Spleen (tissue), 11 donors: ENCODE data around the gene NHLH2. TPM values are rescaled to one million over a fixed set of nuclear protein-coding genes. Genes with fewer than 3 reads are reported as not detected.

ENCODE experiments used
- DNase-seq: peaks from one replicate; pipeline ENCODE4 v3.0.0-alpha.2; 2020
- H3K27ac ChIP-seq, 8 donors: fragments of 200-600 bp; sonication (generic) in 7 of 8; 1 replicate in 4 of 8; 2 replicates in 4 of 8; pipeline versions ENCODE4 v1.5.0 to v1.8.0; 2016 to 2021; ENCODE audit warnings: inconsistent platforms in 4 of 8, mild to moderate bottlenecking in 4 of 8, moderate library complexity in 1 of 8
- H3K27me3 ChIP-seq, 7 donors: fragments of 200-600 bp; sonication (generic) in 6 of 7; replicated peaks in 1 of 7; 1 replicate in 4 of 7; 2 replicates in 3 of 7; pipeline versions ENCODE4 v1.5.0 to v1.8.0; 2016 to 2021; ENCODE audit warnings: inconsistent platforms in 3 of 7, mild to moderate bottlenecking in 1 of 7
- H3K36me3 ChIP-seq, 6 donors: fragments of 200-600 bp; sonication (generic) in 5 of 6; 1 replicate in 4 of 6; 2 replicates in 2 of 6; pipeline versions ENCODE4 v1.5.0 to v1.8.0; 2016 to 2021; ENCODE audit warnings: inconsistent platforms in 2 of 6
- H3K4me1 ChIP-seq, 6 donors: fragments of 200-600 bp; sonication (generic) in 5 of 6; 1 replicate in 3 of 6; 2 replicates in 3 of 6; pipeline versions ENCODE4 v1.5.0 to v1.8.0; 2016 to 2021; ENCODE audit warnings: inconsistent platforms in 3 of 6
- H3K4me3 ChIP-seq, 8 donors: fragments of 200-600 bp; sonication (generic) in 7 of 8; 1 replicate in 4 of 8; 2 replicates in 4 of 8; pipeline versions ENCODE4 v1.5.0 to v1.8.0; 2016 to 2021; ENCODE audit warnings: inconsistent platforms in 4 of 8, mild to moderate bottlenecking in 4 of 8, moderate library complexity in 2 of 8
- H3K9me3 ChIP-seq, 8 donors: fragments of 200-600 bp; sonication (generic) in 7 of 8; 1 replicate in 4 of 8; 2 replicates in 4 of 8; pipeline versions ENCODE4 v1.5.0 to v1.8.0; 2016 to 2021; ENCODE audit warnings: inconsistent platforms in 4 of 8
- CTCF ChIP-seq, 11 experiments: fragments of 200-600 bp in 7 of 11; fragments of 450-650 bp in 4 of 11; sonication (generic) in 4 of 11; IDR thresholded peaks in 8 of 11; conservative IDR thresholded peaks in 3 of 11; 1 replicate in 7 of 11; 2 replicates in 4 of 11; pipeline versions ENCODE4 v1.4.0 to v1.8.0; 2016 to 2021; ENCODE audit warnings: antibody characterized with exemption in 11 of 11, inconsistent platforms in 4 of 11, mild to moderate bottlenecking in 1 of 11
- POLR2A ChIP-seq, 3 donors: fragments of 450-650 bp; IDR thresholded peaks; one replicate each; pipeline ENCODE4 v1.5.1; 2017; ENCODE audit warnings: antibody characterized with exemption in 3 of 3, mild to moderate bottlenecking in 1 of 3
- POLR2AphosphoS5 ChIP-seq, 3 donors: sonication (generic); formaldehyde crosslinking; IDR thresholded peaks; one replicate each; pipeline ENCODE4 v1.5.1; 2017; ENCODE audit warnings: antibody characterized with exemption in 3 of 3
- WGBS, 5 donors: extraction: QIAGEN DNeasy Blood & Tissue Kit in 3 of 5; methylation state at CpG; one replicate each; pipeline versions ENCODE4 v1.1.5 to v1.1.7; 2013 to 2018; 5-methylcytosine and 5-hydroxymethylcytosine counted together
- intact Hi-C: fragments of 100-400 bp; cut with DNase I; formaldehyde crosslinking; loops from one replicate; pipeline ENCODE4 v1.15.0; 2023; ENCODE audit warnings: low total_unique reads
- polyA plus RNA-seq, 3 donors: library from polyadenylated mRNA; stranded (reverse); fragments of 200-250 nt; gene quantifications; one replicate each; pipeline ENCODE4 v1.2.1, GENCODE V29; 2013
- total RNA-seq, 7 donors: library from RNA; depleted of rRNA in 3 of 7; stranded (reverse); fragments of >200 nt in 3 of 7; fragmentation: NEBNext Ultra II Directional in 4 of 7; extraction: Animal tissue kit (Norgen Biotek cat#: 25700) in 4 of 7; gene quantifications; one replicate each; pipeline versions ENCODE4 v1.1.0 to v1.2.1, GENCODE V29; 2016 to 2021
- donor health status: healthy with polysubstance abuse.
- donor health status: DM: no; HTN: no; CAD: no; lungs with moderate emphysema.
- donor health status: DM: no; HTN: no; CAD: no.
- donor health status: Bipolar disorder and iron deficiency.
- donor health status: healthy.
- donor health status: DM: no; HTN: no; CAD: no.
- donor health status: DM: yes; HTN: yes; CAD: no.

NHLH2 gene
- total and polyA plus RNA-seq, 10 donors = not detected

GRCh38 chr1:115829023-115829674 lies 11.8 kb downstream of the NHLH2 start:
- 73 to 85% (median 77%) methylated on average over 18 to 20 of the region's 20 CpGs for WGBS, 5 donors
- intact Hi-C loops = no loop called here
- Histone ChIP-seq H3K27me3 (peaks cover 0 to 74% (median 15%) of the 10 kb centered on the region in 7 donors), H3K27ac (no peak overlapping the region), H3K4me3 (peak overlapping the region in 5 of 8 donors; percentile 37 to 65 (median 38)), H3K4me1 (peaks cover 0 to 21% (median 14%) of the 10 kb centered on the region in 6 donors), H3K36me3 (no peaks in the 10 kb centered on the region), H3K9me3 (no peaks in the 10 kb centered on the region)
- DNase-seq = no peak
- TF ChIP-seq CTCF (IDR thresholded peaks at IDR 0.05 in 8 of 11, conservative IDR thresholded peaks at IDR 0.05 in 3 of 11) (no peak), POLR2AphosphoS5 (IDR thresholded peaks at IDR 0.05) (no peak), POLR2A (IDR thresholded peaks at IDR 0.05) (no peak)

GRCh38 chr1:115828101-115829022 lies 12.6 kb downstream of the NHLH2 start:
- H3K4me1 ChIP-seq = peaks cover 0 to 21% (median 14%) of the 10 kb centered on the region in 6 donors
- peaks cover 0 to 71% (median 15%) of the 10 kb centered on the region in 7 donors for H3K27me3 ChIP-seq
- 9 to 17% (median 12%) methylated on average over 35 to 80 of the region's 80 CpGs for WGBS, 5 donors
- no peak overlapping the region for H3K27ac ChIP-seq
- TF ChIP-seq CTCF (IDR thresholded peaks at IDR 0.05 in 8 of 11, conservative IDR thresholded peaks at IDR 0.05 in 3 of 11) (no peak), POLR2AphosphoS5 (IDR thresholded peaks at IDR 0.05) (peak in 2 of 3 donors; percentile 25 to 38)
- H3K36me3 ChIP-seq = no peaks in the 10 kb centered on the region
- no peaks in the 10 kb centered on the region for H3K9me3 ChIP-seq
- H3K4me3 ChIP-seq = peak overlapping the region in 7 of 8 donors; percentile 29 to 65 (median 38)
- DNase-seq = peak; percentile 76
- intact Hi-C loops = no loop called here

GRCh38 chr1:115827452-115828044 lies 13.4 kb downstream of the NHLH2 start:
- Histone ChIP-seq H3K4me3 (peak overlapping the region in 5 of 8 donors; percentile 35 to 65 (median 38)), H3K9me3 (peaks cover 0 to 6% (median 0%) of the 10 kb centered on the region in 8 donors), H3K4me1 (peaks cover 0 to 21% (median 14%) of the 10 kb centered on the region in 6 donors), H3K27ac (no peak overlapping the region), H3K27me3 (peaks cover 0 to 64% (median 15%) of the 10 kb centered on the region in 7 donors), H3K36me3 (no peaks in the 10 kb centered on the region)
- TF ChIP-seq POLR2AphosphoS5 (IDR thresholded peaks at IDR 0.05) = no peak
- no peak for TF ChIP-seq POLR2A (IDR thresholded peaks at IDR 0.05)
- no peak for TF ChIP-seq CTCF (IDR thresholded peaks at IDR 0.05 in 8 of 11, conservative IDR thresholded peaks at IDR 0.05 in 3 of 11)
- intact Hi-C loops = no loop called here
- no peak for DNase-seq
- 61 to 81% (median 70%) methylated on average over 7 of the region's 7 CpGs for WGBS, 5 donors
